Renal cortex interstitium (tissue), 11 donors: ENCODE results near the gene CDH11. TPM values are rescaled to one million over a fixed set of nuclear protein-coding genes. Genes with fewer than 3 reads are reported as not detected.

Experiments used
- DNase-seq, 11 donors: peaks; one replicate each; pipeline ENCODE4 v3.0.0-alpha.2; 2013; ENCODE audit warnings: low read depth in 9 of 11, low spot score in 4 of 11; ENCODE audit errors: extremely low read depth in 1 of 11
- polyA plus RNA-seq, 3 donors: library from polyadenylated mRNA; unstranded; fragments of 120-200 nt; gene quantifications; one replicate each; pipeline ENCODE4 v1.2.1, GENCODE V29; 2013; ENCODE audit not compliant: insufficient read length in 3 of 3

The CDH11 gene
- polyA plus RNA-seq, 3 donors, result 150 to 221 (median 177) TPM

DNA sequence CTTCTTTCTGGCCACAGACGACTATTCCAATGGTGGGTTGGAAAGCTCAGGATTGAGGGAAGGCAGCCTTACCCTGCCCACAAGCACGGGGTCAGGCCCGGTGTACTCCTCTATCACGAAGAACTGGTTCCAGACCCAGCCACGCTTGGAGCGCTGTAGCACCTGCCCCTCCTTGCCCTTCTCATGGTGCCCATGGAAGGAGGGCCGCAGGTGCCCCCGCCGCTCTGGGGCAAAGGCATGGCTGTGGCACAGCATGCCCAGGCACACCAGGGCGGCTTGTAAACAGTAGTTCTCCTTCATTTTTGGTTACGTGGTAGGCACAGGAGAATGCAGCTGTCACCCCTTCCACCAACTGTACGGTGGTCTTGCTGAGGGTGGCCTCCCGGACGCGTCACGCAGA lies 117.3 kb downstream of the CDH11 start:
- DNase-seq, result no peak

DNA sequence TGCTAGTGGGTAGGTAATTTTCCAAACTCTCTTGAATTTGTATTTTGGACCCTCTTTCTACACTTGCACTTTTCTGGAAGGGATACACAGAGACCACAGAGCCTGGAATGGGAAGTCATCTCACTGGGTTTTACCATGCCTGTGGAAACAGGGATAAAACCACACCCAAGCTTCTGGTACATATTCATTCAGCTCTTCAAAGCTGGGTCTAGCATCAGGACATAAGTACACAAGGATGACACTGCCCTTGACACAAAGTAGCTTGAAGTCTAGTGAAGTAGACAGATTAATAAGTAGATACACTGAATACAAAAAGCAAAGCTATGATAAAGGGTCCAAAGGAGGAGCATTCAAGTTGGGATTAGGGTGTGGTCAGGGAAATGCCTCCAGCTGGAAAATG lies 118.2 kb downstream of the CDH11 start:
- DNase-seq, result no peak

DNA sequence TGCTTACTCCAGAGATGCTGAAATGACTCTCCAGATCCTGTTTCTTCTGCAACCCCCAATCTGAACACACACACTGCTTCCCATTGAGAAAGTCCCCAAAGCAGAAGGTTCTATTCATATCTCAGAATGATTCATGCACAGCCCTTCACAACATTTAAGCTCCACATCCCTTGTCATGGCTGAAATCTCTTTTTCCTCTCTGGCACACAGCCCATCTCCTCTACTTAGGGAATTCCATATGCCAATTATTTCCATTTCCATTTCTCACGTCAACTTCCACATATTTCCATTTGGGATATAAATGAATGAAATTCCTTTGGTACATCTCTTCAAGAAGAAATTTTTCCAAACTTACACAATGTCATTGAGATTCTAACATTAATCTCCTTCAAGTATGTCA lies 119.6 kb downstream of the CDH11 start:
- no peak for DNase-seq

DNA sequence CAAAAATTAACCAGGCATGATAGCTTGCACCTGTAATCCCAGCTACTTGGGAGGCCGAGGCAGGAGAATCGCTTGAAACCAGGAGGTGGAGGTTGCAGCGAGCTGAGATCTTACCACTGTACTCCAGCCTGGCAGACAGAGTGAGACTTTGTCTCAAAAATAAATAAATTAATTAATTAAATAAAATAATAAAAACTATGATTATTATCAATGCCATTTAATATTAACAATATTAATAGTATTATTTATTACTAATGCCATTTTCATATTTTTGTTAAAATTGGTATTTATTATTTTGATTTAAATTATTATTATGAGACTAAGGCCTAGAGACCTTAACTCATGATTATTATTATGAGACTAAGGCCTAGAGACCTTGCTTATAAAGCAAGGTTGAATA lies 121.2 kb downstream of the CDH11 start:
- DNase-seq, result no peak

DNA sequence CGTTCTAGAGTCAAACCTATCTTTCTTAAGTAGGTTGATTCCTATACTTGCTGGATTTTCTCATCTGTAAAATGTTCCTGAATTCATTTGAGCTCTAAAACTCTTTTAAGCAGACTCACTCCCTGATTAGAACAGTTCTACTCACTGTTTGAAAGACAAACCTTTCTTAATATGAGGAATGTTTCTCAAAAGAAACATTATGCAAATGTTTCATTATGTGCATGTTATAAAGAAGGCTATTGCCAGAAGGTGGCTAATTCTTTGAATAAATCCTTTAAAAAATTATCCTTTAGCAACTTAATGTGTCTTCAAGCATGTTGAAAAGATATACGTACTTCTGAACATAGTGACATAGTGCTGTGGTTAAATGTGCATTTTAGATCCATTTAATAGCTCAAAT lies 124.1 kb downstream of the CDH11 start:
- no peak for DNase-seq

DNA sequence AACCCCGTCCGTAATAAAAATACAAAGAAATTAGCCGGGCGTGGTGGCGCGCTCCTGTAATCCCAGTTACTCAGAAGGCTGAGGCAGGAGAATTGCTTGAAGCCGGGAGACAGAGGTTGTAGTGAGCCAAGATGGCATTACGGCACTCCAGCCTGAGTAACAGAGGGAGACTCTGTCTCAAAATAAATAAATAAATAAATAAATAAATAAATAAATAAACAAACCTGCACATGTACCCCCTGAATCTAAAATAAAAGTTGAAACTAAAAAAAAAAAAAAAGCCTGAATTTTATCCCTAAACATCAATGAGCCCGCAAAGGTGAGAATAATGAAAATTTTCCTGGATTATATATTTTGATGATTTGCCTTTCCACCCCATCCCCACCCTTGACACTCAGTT lies 124.7 kb downstream of the CDH11 start:
- DNase-seq, result no peak

DNA sequence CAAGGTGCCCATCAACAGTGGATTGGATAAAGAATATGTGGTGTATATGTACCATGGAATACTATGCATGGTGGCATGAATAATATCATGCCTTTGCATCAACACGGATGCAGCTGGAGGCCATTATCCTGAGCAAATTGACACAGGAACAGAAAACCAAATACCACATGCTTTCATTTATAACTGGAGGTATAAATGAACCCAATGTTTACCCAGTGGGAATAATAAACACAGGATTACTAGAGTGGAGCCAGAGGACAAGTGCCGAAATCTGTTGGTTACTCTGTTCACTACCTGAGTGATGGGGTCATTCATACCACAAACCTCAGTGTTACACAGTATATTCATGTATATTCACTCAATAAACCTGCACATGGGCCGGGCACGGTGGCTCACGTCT lies 125.2 kb downstream of the CDH11 start:
- DNase-seq, result no peak

DNA sequence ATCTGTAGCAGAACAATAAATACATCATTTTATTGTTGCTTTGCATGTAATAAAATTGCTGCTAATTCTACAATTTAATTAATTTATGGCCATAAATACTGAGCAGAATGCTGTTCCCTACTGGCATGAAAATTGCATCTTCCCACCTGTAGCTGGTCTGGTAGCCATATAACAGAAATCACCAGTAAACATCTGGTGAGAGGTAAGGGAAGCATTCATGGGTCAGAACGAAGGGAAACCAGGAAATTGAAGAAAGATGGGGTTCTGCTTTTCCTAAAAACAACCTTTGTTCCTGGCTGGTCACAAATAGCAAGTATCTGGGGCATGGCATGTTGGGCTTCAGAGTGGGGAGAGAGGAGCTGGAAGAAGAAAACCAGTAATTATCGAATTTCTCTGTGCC lies 128.4 kb downstream of the CDH11 start:
- no peak for DNase-seq

DNA sequence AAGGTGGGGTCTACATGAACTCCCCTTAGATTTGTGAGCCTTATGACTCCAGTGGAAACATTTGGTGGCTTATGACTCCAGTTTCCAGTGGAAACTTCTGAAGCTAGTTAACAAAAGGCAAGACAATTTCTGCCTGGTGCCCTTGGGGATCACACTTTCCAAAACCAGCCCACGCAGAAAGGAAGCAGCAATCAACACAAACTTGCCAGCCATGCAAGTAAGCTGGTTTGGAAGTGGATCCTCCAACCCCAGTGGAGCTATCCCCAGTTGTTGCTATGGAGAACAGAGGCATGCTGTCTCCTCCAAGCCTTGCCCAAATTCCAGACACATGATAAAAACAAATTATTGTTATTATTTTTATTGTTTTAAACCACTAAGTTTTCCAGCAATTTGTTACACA lies 130.9 kb downstream of the CDH11 start:
- DNase-seq, result no peak

DNA sequence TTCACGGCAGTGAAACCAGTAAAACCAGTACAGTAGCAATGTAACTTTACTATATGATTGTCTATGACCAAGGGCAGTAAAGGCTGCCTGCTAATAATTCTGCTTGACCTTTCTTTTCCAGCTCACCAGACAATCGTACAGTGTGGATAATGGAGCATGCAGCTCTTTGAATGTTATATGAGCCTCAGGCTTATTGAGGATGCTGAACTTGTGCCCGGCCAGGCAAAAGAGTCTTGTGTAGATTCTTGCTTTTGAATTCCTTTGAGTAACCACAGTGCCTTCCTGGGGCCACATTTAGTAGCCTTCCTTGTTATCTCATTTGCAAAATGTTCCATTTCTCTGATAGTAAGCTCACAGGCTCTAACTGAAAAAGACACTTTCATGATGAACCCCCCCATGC lies 131.8 kb downstream of the CDH11 start:
- no peak for DNase-seq

DNA sequence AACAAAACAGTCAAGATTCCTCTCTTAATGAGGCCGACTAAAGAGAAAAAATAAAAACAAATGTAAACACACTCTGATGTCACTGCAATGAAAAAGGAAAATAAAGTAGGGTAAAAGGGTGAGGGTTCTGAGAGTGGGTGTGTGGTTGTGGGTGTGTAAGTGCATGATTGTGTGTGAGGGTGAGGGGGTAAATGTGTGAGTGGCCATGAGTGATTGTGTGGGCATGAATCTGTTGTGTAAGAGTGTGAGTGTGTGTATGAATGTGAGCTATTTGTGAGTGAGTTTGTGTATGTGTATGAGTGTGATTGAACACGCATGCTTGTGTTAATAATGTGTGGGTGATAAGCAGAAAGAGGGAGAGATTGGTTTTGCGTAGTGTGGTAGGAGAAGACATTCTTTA lies 132.8 kb downstream of the CDH11 start:
- DNase-seq, result no peak

DNA sequence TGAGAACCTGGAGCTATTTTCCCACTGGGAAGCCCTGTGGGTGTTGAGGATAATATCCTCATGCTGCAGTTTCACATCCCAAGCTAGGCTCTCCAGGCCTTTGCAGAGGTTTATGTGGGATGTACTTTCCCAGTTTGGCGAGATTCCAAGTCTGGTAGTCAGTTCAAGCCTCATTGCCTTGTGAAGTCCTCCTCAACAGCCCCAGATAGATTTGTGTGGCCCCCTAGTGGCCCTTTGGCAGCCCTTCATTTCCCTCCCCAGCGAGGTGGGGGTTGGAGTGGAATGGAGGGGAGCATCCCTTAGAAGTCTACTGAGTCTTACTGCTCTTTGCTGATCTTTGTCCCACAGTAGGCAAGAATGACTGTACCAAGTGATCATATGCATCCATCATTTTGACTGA lies 137.9 kb downstream of the CDH11 start:
- peak; percentile 23 to 72 (median 48) for DNase-seq

DNA sequence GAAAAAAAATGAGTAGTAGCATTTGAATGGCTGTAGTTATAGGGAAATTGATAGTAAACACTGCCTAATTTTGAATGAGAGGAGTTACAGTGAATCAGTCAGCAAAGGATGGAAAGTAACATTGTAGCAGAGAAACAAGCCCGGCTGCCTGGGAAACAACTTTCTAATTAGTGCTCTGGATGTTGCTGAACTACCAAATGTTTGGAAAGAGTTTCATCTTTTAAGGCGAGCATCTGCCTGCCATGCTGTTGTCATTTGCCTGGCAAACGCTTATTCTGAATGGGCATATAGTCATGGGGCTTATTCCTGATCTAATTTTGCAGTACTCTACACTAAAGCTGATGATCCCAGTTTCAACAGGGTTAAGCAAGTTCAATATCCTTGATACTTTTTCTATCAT lies 138.6 kb downstream of the CDH11 start:
- no peak for DNase-seq

DNA sequence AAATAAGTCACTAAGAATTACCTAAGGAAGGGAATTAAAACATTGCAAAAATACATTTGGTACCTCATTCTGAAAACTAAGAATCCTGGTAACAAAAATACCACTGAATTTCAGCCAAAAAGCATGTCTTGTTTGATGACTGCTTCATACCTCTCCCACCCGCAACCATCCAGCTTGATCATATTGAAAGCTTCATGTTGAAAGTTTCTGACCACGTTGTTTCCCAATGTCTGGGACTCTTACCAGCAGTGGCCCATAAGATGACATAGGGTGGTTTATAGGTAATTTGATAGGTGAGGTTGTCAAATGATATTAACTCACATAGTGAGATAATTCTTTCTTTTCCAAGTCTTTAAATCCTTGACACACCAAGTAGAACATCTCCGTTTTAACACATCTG lies 139.3 kb downstream of the CDH11 start:
- DNase-seq, result no peak

DNA sequence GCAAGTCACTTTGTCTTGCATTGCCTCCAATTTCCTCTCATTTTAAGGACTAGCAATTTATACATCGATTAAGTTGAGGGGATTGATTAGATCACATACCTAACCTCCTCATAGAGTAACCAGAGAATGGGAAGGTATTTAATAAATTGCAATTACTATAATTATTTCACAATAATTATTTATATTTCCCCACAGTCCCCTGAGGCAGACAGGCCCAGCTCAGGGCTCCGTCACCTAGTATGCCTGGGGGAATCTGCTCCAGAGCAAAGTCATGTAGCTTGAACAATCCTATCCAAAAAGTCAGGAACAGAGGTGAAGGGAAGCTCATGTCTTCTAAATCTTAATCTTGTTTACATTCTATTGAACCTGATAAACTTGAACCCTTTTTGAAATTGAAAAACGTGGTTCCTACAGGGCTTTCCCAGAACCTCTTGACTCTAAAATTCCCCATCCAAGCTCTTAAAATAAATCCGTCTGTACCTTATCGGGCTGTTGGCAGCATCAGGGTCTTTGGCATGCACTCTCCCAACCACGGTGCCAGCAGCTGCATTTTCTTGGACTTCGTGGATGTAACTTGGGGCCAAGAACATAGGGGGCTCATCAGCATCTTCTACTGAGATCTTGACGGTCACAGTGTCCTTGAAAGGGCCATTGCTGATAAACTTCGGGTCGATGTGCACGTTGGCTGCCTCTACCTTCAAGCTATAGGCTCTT lies 140.1 kb downstream of the CDH11 start:
- DNase-seq, result no peak

DNA sequence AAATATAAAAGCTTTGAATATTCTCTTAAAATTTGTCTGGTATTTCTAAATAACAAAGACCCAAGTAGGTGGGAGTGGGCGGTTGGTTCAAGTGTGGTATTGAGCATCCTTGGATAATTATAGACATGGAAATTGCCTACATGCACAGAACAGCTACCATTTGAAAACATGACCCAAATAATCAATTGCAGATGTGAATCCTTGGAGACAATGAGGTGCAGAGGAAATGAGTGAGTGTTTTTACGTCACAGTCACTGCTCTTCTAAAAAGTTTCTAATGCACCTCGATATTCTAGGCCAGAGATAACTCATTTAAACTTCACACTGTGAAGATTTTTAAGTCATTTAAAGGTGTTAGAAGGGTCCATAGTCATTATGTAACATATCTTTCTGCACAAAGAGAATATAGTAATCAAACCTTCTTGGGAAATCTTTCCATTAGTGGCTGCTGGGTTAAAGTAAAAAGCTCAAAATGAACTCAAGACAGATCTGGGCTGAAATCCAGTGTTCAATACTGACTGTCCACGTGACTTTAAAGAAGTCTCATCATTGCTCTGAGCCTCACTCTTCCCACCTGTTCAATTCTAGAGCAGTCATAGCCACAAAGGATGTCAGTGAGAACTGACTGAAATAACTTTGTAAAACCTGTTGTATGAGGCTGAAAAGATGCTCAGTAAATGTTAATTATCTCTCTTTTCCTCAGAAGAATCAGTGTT lies 144.5 kb downstream of the CDH11 start:
- DNase-seq, result no peak

DNA sequence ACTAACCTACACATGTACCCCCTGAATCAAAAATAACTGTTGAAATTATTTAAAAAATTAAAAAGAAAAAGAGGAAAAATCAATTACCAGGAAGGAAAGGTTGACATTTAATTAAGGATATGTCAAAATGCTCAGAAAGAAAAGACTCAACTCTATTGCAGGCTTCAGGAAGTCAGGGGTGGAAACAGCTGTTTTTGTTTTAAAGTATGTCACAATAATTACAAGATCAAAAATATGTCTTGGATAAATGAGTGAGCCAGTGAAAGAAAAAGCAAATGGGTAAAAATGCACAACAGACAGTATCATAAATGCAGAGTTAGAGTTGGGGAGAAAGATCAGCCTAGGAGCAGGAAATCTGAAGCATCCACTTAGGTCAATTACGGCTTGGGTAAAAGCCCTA lies 146.0 kb downstream of the CDH11 start:
- DNase-seq, result no peak

DNA sequence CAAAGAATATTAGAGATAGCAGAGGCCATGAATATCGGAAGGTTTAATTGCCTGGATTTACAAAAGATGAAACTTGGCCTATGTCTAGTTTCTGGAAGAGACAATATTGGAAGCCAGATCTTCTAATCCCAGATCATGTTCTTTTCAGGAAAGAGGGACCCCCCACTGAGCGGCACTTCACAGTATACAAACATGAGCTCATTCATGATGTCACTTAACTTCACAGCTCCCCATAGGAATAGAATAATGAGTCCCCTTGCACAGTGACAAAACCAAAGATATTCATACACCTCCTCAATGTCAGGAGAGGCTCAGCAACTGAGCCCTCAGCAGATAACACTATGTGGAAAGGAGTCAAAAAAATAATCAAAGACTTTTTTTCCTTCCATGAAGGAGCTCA lies 147.5 kb downstream of the CDH11 start:
- no peak for DNase-seq

DNA sequence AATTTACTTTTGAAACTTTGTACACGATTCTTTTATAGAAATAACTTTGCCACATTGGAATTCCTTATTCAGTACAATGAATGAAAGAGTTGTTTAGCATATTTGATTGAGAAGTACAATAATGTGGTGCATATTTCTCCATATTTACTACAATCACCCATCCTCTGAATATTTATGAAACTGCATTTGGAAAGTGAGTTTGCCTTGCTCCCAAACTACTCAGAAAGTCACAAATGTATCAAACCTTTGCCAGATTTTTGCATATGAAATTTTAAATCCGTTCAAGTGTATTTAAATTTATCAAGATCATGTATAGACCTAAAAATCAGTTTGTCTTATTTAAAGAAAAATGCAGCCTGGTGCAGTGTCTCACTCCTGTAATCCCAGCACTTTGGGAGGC lies 148.7 kb downstream of the CDH11 start:
- no peak for DNase-seq

DNA sequence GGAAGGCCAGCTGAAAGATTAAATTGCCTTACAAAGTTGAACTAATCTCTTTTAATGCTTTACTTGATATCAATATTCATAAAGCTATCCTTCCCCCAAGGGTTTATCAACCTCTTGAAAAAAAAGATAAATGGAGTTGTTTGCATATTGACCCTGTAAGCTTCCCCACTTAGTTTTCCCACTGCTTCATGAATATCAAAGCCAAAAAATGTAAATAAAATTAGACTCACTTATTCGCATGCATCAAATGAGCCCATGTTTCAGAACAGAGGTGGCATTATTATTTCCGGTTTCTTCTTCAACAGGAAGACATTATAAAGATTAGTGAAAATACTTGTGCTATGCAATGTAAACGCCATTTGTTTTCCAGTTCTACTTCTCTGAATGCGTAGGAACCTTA lies 150.7 kb downstream of the CDH11 start:
- no peak for DNase-seq

DNA sequence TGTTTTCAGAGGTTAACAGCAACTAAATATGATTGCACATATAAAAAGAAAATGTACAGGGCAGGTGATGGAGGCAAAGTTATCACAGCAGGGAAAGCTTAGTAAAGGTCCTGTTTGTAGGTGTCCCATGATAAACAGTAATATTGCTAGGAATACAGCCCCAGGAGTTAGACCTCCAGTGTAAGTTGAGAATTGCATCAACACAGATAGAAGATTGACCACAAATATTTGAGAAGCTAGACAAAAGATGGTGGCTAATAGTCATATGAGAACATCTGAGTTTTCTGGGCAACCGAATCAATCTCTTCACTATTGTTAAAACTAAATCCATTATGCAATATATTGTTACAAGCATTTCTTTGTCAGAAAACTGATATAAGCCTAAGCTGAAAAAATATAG lies 152.6 kb downstream of the CDH11 start:
- DNase-seq, result no peak
